Neural progenitor cell (in vitro differentiated cells): ENCODE results near the gene GNB1.

ENCODE experiments used
- CTCF ChIP-seq: fragments of 200-600 bp; sonication (generic); IDR thresholded peaks from 2 replicates; pipeline ENCODE4 v1.5.1; 2017; ENCODE audit warnings: antibody characterized with exemption, mild to moderate bottlenecking
- EZH2 ChIP-seq: fragments of 200-600 bp; sonication (generic); IDR thresholded peaks from 2 replicates; pipeline ENCODE4 v1.6.1; 2017; ENCODE audit warnings: antibody characterized with exemption, mild to moderate bottlenecking, moderate library complexity

GRCh38 chr1:1869469-1869868, 21.4 kb downstream of the GNB1 start:
- TF ChIP-seq CTCF, result no peak
- no peak for TF ChIP-seq EZH2
